Chondrocyte (in vitro differentiated cells): ENCODE data around the gene LDLRAD4. TPM values are rescaled to one million over a fixed set of nuclear protein-coding genes. Genes with fewer than 3 reads are reported as not detected.
A peak's percentile ranks its signal among the peaks of the same experiment; 100 is the strongest.

ENCODE experiments used
- DNase-seq: peaks from one replicate; pipeline ENCODE4 v3.0.0; 2021; ENCODE audit warnings: mixed read lengths, low spot score
- H3K27ac Mint-ChIP-seq: one replicate; pipeline ENCODE4 v1.8.0; 2021; ENCODE audit warnings: mild to moderate bottlenecking, moderate library complexity, mixed read lengths; ENCODE audit not compliant: unreplicated experiment
- H3K27me3 Mint-ChIP-seq: 2 replicates; pipeline ENCODE4 v1.8.0; 2021; ENCODE audit warnings: low read depth, mixed read lengths
- H3K36me3 Mint-ChIP-seq: 2 replicates; pipeline ENCODE4 v1.8.0; 2021; ENCODE audit warnings: low read depth, mixed read lengths
- H3K4me1 Mint-ChIP-seq: 2 replicates; pipeline ENCODE4 v1.8.0; 2021; ENCODE audit warnings: low read depth, mild to moderate bottlenecking, mixed read lengths
- H3K4me3 Mint-ChIP-seq: one replicate; pipeline ENCODE4 v1.8.0; 2021; ENCODE audit warnings: mild to moderate bottlenecking, moderate library complexity, mixed read lengths; ENCODE audit not compliant: unreplicated experiment
- H3K9me3 Mint-ChIP-seq: 2 replicates; pipeline ENCODE4 v1.8.0; 2021; ENCODE audit warnings: low read depth, mixed read lengths
- CTCF ChIP-seq: fragments of 200-600 bp; sonication (generic); IDR thresholded peaks from 2 replicates; pipeline ENCODE4 v1.5.0; 2021; ENCODE audit warnings: antibody characterized with exemption, mild to moderate bottlenecking, moderate library complexity
- total RNA-seq: library from RNA; stranded (reverse); gene quantifications from 3 replicates; pipeline ENCODE4 v1.2.1, GENCODE V29; 2021

The LDLRAD4 gene
- total RNA-seq, 1 donor from 2014 or later = 80.5 TPM

DNA sequence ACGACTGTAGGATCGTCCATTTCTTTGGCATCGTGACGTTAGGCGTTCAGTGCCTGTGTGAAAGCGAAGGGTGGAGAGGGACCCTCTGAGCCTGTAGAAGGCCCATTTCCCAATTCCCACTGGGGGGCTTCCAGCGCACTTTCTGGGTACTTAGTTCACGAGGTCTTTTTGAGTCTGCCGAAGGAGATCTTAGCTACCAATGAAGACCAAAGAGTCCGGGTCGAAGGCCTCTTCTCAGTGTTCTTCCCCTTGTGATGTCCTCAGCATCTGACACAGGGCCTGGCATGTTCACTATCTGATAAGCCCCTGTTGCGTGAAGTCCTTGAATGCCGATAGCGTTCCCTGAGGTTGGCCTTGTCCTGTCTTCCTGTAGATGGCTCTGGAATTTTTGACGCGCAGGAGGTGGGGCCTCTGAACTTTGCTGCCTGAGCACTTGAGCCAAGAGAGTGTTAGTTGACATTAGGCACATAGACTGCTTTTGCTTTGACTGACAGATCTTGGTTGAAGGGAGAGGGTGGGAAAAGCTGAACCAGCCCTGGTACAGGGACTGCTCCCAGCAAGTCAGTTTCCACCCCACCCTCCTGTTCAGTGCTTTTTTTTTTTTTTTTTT lies 52.8 kb downstream of the LDLRAD4 start:
- TF ChIP-seq CTCF = no peak
- Mint-ChIP-seq H3K9me3 (no peaks in the 10 kb centered on the region), H3K27ac (no peak overlapping the region), H3K36me3 (no peaks in the 10 kb centered on the region), H3K4me3 (no peak overlapping the region), H3K4me1 (peaks cover 87% of the 10 kb centered on the region), H3K27me3 (no peaks in the 10 kb centered on the region)
- DNase-seq = peak; percentile 25

- no peak for TF ChIP-seq CTCF
- Mint-ChIP-seq H3K27ac (peak overlapping the region; percentile 18), H3K27me3 (no peaks in the 10 kb centered on the region), H3K4me1 (peaks cover 87% of the 10 kb centered on the region), H3K9me3 (no peaks in the 10 kb centered on the region), H3K36me3 (no peaks in the 10 kb centered on the region), H3K4me3 (no peak overlapping the region)
- DNase-seq = peak; percentile 58
Measured at GRCh38 chr18:13272416-13272815, 53.9 kb downstream of the LDLRAD4 start.

GRCh38 chr18:13273800-13274199 lies 55.2 kb downstream of the LDLRAD4 start:
- no peaks in the 10 kb centered on the region for H3K9me3 Mint-ChIP-seq
- H3K4me1 Mint-ChIP-seq = peaks cover 87% of the 10 kb centered on the region
- no peak for TF ChIP-seq CTCF
- peaks cover 3% of the 10 kb centered on the region for H3K36me3 Mint-ChIP-seq
- peak; percentile 46 for DNase-seq
- H3K4me3 Mint-ChIP-seq = no peak overlapping the region
- H3K27ac Mint-ChIP-seq = peak overlapping the region; percentile 78
- no peaks in the 10 kb centered on the region for H3K27me3 Mint-ChIP-seq

- Mint-ChIP-seq H3K9me3 (no peaks in the 10 kb centered on the region), H3K4me1 (peaks cover 85% of the 10 kb centered on the region), H3K36me3 (peaks cover 11% of the 10 kb centered on the region), H3K27ac (peak overlapping the region; percentile 78), H3K27me3 (no peaks in the 10 kb centered on the region), H3K4me3 (no peak overlapping the region)
- no peak for DNase-seq
- TF ChIP-seq CTCF = no peak
Measured at GRCh38 chr18:13275075-13275474, 56.5 kb downstream of the LDLRAD4 start.

DNA sequence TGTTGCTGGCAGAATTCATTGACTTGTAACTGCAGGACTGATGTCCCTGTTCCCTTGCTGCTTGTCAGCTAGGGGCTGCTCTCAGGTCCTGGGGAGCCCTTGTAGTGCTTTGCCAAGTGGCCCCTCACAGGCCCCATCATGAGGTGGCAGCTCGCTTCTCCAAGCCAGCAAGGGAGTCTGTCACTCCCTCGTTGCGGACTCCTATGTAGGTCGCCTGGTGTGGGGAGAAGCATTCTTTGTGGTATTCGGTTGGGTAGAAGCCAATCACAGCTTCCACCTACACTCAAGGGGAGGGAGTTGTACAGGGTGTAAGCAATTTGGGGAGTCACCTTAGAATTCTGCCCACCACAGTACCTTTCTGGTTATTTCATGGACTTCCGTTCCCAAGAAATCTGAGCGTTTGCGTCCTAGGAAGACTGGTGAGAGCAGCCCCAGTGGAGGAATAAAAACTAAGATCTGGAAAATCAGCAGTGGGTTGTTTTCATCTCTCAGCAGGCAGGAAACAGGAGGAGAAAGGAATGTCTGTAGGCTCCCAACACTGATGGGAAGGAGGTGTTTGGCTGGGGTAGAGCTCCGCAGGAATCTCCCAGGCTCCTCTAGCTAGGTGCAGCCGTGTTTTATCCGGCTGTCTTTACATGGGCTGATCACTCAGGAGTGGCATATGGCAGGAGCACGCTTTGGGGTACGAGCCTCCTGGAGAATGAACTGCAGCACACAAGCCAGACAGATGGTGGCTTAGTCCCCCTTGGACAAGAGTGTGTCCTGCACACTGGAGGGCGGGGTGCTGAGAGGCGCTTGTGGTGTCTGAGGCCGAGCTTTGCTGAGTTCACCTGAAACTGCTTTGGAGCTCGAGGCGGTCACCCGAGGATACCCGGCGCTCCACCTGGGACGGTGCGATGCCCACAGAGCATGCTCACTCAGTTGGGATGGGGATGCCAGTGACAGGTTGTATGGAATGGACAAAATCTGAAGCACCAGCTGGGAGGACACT lies 58.3 kb downstream of the LDLRAD4 start:
- peaks cover 13% of the 10 kb centered on the region for H3K36me3 Mint-ChIP-seq
- peak; percentile 81 for DNase-seq
- H3K4me3 Mint-ChIP-seq = peak overlapping the region; percentile 58
- H3K9me3 Mint-ChIP-seq = no peaks in the 10 kb centered on the region
- peak; percentile 8 for TF ChIP-seq CTCF
- H3K27me3 Mint-ChIP-seq = no peaks in the 10 kb centered on the region
- peak overlapping the region; percentile 90 for H3K27ac Mint-ChIP-seq
- peaks cover 83% of the 10 kb centered on the region for H3K4me1 Mint-ChIP-seq
